Right kidney (tissue), 1 donor: ENCODE results near the gene FAF1.
A peak's percentile ranks its signal among the peaks of the same experiment; 100 is the strongest.

Source experiments
- DNase-seq: peaks from one replicate; pipeline ENCODE4 v3.0.0-alpha.2; 2016

The FAF1 gene

DNA sequence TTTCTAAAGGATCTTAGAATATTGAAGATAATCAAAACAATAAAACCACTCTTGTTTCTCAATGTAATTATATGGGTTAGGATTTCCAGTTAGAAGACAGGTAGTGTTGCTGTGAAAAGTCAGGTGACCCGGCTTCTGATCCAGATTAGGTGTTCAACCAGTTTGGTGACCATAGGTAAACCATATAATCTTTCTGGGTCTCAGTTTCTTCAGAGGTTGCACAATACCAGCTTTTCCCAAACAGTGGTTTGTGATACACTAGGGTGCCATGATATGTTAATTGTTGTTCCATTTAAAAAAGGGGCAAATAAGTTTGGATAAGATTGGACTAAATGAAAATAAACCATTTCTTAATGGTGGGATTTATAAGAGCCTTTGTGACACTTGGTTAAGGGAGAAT, 472.3 kb downstream of the FAF1 start:
- DNase-seq: no peak

DNA sequence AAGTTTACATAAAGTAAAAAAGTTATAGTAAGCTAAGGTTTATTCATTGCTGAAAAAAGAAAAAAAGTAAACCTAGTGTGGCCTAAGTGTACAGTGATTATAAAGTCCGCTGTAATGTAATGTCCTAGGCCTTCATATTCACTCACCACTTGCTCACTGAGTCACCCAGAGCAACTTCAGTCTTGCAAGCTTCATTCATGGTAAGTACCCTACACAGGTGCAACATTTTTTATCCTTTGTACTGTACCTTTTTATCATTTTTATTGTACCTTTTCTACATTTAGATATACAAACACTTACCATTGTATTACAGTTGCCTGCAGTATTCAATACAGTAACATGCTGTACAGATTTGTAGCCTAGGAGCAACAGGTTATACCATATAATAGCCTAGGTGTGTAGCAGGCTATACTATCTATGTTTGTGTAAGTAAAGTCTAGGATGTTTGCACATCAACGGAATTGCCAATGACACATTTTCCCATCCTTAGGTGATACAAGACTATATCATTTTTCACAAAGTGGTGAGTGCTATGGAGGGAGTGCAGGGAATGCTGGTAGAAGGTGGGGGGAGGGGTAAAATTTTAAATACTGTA, 478.8 kb downstream of the FAF1 start:
- DNase-seq: no peak

DNA sequence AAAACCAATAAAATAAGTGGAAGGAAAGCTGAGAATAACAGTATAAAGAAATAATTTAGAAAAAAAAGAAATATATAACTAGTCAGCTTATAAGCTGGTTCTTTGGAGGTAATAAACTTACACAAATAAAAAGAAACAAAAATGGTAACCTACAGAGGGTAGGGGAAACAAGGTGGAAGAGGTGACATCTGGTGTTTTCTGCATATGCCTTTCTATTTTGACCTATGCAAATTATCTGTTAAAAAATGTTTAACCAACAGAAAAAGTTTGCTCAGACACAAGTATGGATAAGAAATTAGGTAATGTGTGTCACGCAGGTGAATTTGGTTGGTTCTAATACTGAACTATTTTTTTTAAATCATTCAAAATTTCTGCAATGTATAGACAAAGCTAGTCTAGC, 483.3 kb downstream of the FAF1 start:
- no peak for DNase-seq

DNA sequence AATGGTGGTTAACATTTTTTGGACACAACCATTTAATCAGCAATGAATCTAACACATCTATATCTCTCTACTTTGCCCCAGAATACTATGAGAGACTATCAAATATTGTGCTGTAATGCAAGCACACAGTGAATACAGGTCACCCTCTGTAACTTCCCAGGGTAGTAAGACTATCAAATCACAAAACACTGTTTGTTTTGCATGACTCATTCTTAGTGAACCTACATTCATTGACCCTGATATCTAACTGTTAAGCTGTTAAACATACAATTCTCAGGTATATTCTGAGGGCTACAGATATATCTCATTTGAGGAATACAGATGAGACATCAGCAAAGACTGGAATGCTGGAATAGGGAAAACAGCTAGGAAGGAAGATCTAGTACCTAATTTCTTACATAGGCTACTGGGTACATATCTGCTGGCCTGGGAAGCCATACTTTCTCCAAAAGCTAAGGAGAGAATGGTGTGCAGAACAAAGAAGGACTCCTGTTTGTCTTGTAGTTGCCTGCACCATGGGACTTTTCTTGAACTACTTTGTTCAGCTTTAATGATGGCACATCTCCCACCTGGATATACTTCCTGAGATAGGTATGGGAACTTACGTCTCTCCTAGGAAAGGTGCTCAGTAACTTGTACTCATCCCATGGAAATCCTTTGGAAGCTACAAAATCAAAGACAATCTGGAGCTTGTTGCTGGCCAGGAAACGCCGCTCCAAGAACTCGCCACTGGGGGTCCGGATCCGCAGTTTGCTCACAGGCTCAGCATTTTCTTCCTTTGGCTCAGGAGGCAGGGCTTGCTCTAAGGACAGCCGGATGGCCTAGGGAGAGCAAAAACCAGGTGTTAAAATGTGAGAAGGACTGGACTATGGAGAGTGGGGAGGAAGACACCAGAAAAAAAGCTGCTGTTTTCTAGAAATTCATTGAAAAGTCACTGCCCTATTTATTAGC, 484.9 kb downstream of the FAF1 start:
- DNase-seq: no peak

DNA sequence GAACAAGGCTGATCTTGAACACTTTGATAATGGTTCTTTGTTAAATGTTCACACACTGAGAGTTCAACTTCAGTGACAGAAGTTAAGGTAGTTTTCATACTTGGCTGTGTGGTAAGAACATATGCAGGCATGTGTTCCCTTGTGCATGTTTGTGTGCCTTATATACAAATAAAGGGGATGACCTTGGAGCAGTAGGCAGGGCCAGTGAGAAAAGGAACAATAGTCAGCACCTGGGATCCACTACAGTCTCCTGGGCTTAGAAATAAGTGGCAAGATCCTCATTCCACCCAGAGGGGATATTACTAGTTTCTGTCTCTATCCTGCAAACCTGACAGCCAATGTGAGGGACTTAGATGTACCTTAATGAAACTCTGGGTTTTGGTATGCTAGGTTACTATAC, 486.6 kb downstream of the FAF1 start:
- DNase-seq: no peak

DNA sequence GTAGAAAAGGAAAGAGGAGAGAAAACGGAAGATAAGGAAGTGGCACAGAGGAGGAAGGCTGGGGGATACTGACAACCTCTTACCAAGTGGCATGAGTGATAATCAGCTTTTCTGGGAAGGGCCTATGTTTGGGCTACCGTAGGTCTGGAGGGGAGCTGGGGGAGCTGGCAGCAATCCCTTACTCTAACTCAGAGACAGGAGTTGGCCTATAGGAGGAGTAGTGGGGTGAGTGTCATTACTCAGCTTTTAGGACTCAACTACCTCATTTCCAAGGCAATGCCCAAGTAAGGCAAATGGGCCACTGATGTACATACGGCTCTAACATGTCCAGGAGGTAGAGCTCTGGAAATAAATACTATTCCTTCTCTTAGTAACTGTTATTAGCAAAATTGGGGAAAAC, 488.1 kb downstream of the FAF1 start:
- no peak for DNase-seq

DNA sequence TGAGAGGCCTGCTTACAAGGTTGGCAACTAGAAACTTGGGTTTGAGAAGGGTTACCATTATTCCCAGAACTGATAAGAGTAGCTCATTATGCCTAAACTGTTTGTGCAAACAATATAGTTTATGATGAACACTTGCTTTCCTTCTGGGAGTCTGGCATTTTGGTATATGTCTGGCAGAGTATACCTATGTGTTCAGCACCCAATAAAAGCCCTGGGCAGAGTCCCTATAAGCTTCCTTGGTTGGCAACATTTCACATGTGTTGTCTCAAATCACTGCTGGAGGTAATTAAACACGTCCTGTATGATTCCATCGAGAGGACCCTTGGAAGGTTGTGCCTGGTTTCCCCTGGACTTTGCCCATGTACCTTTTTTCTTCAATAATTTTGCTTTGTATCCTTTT, 497.1 kb downstream of the FAF1 start:
- no peak for DNase-seq

DNA sequence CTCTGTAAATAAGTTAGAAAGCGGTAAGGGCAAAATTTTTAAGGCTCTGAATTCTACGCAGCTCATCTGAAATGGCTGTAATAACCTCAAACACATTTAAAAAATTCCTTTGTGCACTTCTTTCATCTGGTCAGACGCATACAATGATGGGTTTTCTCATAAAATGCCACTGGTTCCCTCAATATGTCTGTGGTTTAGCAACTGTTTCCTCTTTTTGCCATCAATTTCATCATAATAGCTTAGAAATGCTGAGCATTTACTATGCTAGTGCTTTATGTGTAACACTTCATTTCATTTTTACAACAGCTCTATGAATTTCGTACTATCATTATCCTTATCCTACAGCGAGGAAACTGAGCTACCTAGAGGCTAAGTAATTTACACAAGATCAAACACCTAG, 501.6 kb downstream of the FAF1 start:
- DNase-seq: no peak

DNA sequence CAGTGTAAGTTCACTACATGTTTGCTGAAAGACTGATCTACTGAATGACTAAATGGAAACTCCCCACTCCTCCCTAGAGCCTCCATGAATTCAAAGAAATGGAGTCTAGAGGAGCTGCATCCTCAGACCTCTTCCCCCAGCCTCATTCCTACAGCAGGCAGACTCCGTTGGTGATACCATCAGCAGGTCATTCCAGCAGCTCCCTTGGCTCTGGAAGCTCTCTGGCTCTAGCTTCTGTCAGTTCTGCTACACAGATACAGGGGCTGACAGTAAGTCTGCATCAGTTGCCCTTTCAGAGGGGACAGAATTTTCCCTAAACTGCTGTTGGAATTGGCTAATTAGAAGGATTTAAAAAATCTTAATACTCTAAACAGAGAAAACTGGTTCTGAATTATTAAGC, 505.2 kb downstream of the FAF1 start:
- no peak for DNase-seq

DNA sequence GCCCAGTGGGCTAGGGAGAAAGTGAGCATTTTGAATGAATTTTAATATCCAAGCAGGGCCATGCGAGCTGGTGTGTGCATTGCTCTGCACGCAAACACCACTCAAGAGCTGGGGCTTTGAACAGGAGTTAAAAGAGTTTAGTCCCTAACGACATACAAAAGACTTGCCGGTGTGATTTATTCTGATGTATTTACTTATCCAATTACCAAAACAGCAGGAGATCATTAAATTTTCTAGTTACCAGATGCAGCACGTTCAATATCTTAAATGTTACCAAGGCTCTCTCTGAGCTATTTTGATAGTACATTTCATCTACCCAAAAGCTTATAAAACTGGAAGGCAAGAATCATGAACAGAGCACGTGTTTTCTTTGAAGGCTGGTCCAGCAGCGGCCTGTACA, 506.8 kb downstream of the FAF1 start:
- no peak for DNase-seq

DNA sequence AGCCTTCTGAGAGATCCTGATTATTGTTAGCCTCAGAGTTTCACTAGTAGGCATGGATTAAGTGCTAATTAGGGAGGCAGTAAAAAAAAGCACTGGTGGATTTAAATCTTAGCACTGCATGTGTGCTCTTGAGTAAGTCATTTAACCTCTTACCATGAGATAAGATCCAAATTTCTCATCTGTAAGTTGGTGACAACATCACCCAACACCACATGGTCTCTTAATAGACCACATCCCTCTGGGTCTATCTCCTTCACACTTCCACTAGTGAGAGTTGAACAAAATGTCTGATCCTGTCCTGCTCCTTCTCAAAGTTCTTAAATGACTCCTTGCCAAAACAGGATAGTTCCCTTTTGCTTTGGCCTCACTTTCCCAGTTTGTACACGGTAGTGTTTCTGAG, 507.4 kb downstream of the FAF1 start:
- DNase-seq: no peak

DNA sequence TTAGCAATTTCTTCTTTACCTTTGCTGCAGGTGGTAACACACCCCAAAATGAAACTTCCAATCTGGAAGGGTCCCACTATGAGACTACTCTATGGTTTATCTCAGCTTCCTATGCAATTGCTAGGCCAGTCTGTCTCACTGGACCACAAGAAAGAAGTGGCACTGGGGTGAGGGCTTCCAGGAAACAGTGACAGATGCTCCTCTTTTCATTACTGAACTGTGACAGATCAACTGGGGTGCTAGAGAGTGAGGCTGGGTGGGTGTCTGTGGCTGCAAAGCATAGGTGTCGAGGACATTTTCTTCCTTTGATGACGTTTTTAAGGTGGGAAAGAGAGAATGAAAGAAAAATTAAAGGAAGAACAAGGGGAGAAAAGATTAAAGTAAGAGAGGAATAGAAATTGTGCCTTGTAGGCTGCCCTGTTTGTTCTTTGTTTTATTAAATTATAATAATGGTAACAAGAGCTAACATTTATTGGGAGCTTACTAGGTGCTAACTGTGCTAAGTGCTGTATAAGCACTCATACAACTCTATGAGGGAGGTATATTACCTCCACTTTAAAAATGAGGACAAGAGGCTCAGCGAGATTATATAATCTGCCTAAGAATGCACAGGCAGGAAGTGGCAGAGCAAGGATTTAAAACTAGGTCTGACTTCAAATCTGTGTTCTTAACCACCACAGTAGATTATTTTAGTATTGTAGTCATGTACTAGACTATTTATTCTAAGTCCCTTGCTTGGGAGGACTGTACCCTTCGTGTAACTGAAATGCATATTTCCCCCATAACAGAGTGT, 509.0 kb downstream of the FAF1 start:
- DNase-seq: no peak

DNA sequence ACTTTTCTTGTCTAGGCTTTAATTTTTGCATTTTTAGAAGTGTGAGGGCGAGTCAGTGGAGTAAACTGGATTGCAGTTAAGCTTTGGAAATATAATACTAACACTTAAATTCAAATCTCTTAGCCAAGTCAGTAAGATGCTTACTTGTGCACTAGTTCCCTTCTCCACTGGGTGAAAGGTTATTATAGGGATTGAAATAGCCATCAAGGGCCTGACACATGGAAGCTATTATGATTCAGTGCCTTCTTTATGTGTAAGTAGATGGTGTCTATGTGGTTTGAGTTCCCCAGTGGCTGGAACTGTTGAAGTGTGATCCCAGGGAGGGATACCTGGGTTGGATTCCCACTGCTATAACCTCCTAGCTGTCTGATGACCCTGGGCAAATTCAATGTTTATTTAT, 512.1 kb downstream of the FAF1 start:
- DNase-seq: no peak

DNA sequence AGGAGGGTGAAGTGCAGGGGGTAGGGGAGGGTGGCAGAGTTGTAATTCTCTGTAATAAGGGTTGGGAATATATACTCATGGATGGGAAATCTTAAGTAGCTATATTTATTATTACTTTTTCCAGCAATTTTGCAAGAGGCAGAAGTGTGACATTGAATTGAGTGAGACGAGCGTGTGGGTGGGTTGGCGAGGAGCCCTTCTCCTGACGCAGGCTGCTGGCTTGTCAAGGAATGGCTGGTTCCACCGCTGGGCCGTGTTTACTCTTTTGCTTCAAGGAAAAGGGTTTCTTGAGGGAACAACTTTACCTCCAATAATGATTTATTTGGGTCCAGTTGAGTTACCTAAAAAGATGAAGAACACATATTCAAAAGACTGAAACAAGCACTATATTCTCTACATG, 518.9 kb downstream of the FAF1 start:
- no peak for DNase-seq

DNA sequence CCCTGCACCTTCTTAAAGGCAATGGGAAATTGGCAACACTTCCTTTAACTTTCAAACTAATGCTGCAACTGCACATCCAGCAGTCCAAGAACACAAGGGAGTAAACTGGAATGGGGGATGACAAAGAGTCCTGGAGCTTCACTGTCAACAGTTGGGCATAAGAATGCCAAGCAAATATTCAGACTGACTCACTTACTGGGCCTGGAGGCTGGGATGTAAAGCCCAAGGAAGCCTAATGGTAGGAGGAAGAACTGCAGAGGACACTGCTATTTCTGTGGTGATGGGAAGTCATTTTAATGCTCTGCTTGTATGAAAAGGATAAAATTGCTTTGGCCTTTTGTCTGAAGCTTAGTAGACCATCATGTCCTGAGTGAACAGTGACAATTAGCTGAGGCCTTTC, 521.1 kb downstream of the FAF1 start:
- DNase-seq: no peak

DNA sequence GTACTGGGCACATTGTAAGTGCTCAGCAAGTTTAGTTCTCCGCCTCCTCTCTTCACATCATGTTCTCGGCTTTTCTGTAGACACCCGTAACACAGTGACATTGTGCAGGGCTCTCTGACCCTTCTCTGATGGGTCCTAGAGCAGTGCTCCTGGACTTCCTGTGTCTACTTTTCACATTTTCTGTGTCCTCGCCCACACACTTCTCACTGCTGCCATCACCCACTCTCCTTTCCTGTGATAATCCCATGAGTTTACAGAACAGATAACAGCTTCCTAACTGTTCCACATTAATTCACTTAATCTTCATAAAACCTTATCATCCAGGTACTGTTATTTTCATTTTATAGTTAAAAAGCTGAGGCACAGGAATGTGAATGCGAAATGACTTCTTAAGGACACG, 523.6 kb downstream of the FAF1 start:
- DNase-seq: no peak

DNA sequence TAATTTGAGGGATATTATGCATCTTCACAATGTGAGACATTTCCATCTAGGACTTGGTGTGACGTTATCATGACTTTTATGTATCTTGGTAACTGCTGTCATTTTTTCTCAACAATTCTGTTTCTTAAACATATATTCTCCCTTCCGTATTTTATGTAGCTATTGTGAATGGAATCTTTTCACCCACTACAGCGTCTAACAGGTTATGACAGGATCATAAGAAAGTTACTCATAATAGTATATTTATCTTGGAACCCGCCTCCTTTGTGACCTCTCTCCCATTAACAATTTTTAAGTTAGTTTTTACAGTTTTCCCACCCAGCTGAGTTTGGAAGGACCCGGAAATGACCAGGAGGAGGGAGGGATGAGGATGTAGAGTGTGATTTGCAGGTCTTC, 530.1 kb downstream of the FAF1 start:
- no peak for DNase-seq

DNA sequence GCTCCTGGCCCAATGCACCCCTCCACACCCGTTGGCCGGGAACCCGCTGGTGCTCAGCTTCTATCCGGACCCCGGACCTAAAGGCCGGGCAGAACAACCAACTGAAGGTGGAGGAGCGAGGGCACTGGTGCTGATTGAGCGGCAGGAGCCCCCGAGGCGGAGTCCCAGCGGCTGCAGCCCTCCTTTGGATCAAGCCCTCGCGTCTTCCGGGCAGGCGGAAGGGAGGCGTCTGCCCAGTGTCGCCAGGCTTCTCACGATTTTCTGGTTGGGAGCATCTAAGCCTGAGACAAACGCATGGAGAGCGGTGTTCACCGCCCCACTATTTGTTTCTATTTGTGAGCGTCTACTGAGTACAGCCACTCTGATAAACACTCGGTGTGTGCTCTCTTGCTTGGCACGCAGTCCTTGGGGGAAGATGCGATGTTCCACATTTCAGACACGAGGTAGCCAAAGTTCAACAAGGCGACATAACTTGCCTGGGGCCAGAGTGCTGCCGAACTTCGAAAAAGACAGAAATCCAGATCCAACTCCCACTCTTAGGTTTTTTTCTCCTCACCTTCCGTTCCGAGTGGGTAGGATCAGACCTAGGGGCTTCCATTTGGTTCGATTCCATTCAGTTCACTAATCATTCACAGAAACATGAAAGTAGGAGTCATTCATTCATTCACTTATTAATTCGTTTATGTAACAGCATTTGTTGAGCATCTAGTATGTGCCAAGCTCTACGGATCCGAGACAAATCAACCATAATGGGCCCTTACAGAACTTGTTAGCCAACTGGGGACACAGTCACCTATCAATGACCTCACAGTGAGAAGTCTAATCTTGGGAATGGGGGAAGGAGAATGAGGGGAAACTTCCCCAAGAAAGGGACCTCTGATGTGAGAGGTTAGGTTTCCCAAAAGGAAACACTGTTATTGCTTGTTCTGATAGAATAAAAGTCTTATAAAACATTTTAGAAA, 532.0 kb downstream of the FAF1 start:
- peak; percentile 68 for DNase-seq

DNA sequence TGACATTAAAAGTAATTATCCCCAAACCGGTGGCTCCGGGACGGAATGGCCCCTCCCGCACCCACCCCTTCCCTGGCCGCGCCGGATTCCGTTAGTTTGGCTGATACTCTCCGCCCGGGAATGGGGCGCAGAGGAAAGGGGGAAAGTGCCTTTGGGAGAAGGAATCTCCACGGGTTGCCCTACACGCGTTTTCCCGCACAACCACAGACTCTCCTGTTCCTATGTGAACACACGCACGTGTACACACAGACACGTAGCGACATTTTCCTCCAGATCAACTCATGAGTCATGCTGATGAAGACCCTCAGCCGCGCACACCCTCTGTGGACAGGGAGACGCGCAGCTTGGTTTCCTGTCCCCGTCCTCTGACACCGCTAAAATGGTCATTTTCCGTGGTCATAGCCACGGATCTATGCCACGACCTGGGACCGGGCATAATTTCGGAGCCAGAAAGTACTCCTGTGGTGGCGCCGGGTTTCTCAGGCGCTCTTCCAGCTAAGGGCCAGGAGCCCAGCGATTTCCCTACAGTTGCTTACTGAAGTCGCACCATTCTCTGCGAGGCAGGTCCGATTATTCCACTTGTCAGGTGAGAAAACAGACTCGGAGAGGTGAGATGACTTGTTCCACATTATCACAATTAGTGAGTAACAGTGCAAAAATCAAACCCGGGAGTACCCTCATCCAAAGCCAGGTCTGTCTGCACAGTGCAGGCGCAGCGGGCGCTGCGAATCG, 532.8 kb downstream of the FAF1 start:
- DNase-seq: peak; percentile 71

DNA sequence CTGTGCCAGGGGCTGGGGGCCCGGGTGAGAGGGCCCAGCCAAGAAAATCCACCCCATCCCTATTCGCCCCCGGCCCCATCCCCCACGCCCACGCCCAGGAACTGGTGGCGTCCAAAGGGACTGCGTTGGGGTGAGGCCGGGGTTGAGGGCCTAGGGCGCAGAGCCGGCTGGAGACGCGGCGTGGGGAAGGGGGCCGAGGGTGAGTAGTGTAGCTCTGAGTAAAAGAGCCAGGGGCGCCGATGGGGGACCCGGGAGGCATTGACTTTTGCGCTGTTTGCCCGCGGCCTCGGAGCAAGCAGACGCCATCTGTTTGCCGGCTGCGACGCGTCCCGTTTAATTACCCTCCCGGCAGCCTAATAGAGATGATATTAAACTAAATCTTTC, 533.4 kb downstream of the FAF1 start:
- DNase-seq: peak; percentile 53

DNA sequence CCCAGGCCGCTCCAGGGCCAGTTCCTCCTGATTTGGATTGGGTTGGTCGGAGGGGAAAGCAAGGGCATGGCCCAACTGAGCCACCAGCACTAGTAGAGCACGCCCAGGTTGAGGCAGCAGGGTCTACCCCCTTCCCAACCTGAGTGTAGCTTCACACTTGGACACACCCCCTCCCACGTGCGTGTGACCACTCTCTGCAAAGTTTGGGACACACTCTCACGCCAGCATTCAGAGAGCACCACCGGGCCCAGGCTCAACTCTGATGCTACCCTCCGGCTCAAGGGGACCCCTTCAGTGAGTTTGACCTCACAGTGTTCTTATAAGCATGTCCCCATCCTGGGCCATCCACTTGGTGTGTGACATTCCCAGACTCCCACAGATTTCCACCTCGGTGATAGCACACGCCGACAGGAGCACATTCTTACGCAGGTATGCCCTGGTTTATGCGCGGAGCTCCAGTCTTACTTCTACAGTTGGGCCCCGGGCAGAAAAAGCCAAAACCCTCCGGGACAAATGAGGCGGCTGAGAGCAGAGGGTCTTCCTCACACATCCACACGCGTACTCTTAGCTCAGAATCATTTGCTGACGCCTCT, 533.9 kb downstream of the FAF1 start:
- peak; percentile 55 for DNase-seq
